KOPT-K1 (cell line): ENCODE data around the gene DCAF17.
"Not testable (repeated sequence)": the region's sequence is repeated elsewhere in the genome, so short reads cannot be mapped to it uniquely, and the experiment has no call there.

Source experiments
- H3K27ac ChIP-seq: fragments of 200-600 bp; sonication (generic); 2 replicates; pipeline ENCODE4 v1.5.1; 2016; ENCODE audit warnings: antibody characterized with exemption, mild to moderate bottlenecking, low read depth, low read length; ENCODE audit not compliant: poor library complexity, severe bottlenecking
- H3K36me3 ChIP-seq: fragments of 200-600 bp; sonication (generic); 2 replicates; pipeline ENCODE4 v1.5.1; 2017; ENCODE audit warnings: antibody characterized with exemption, mild to moderate bottlenecking, low read length, moderate library complexity; ENCODE audit not compliant: insufficient read depth
- H3K9me3 ChIP-seq: fragments of 200-600 bp; sonication (generic); 2 replicates; pipeline ENCODE4 v1.5.1; 2017; ENCODE audit warnings: antibody characterized with exemption, low read length, mild to moderate bottlenecking; ENCODE audit not compliant: insufficient read depth, poor library complexity, severe bottlenecking

Gene DCAF17

DNA sequence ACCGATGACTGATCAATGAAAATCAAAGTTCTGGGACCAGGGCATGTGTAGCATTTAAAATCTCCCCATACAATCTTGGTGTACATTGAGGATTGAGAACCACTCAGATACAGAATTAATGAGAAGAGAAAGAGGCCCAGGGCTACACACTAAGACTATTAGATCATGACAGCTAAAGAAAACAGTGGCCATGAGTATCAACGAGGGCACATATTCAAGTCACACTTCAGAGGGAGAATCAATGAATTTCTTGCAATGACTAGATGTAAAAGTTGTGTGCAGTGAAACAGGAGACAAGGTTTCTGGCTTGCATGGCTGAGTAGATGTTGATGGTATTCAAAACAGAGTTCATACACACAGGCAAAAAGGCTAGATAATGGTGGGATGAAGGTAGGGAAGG is 29.3 kb upstream of the DCAF17 start:
- no peak overlapping the region for H3K27ac ChIP-seq
- H3K9me3 ChIP-seq, result peaks cover 22% of the 10 kb centered on the region
- H3K36me3 ChIP-seq, result no peaks in the 10 kb centered on the region

DNA sequence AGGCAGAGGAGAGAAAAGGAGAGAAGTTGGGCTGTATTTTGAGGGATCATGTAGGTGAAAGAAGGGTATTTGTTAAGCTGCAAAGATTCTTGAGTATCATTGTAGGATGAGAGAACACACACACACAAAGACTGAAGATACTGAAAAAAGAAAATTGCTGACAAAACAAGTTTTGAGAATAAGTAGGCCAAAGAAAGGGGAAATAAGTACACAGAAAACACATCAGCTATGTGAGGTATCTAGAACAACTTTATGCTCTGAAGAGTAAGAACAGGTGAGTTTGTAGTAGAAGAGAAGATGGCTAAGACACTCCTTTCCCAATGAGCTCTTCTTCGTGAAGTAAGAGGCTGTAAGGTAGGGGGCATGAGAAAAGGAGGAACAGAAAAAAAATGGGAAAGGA is 28.5 kb upstream of the DCAF17 start:
- no peak overlapping the region for H3K27ac ChIP-seq
- peaks cover 22% of the 10 kb centered on the region for H3K9me3 ChIP-seq
- H3K36me3 ChIP-seq, result no peaks in the 10 kb centered on the region

DNA sequence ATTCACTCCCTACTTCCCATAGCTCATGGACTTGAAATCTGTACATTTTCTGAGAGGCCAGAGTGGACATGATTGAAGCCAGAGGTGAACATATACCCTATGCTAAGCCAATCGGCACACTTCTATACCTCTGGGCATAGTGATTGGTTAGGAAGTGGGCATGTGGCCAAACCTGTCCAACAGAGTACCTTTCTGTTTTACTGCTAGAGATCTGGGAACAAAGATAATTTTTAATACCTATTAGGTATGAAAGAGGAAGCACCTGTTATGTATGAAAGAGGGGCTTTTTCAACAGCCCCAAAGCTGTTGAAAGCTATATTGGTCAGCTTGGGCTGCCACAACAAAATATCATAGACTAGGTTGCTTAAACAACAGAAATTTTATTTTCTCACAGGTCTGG is 28.0 kb upstream of the DCAF17 start:
- no peaks in the 10 kb centered on the region for H3K36me3 ChIP-seq
- H3K27ac ChIP-seq, result no peak overlapping the region

DNA sequence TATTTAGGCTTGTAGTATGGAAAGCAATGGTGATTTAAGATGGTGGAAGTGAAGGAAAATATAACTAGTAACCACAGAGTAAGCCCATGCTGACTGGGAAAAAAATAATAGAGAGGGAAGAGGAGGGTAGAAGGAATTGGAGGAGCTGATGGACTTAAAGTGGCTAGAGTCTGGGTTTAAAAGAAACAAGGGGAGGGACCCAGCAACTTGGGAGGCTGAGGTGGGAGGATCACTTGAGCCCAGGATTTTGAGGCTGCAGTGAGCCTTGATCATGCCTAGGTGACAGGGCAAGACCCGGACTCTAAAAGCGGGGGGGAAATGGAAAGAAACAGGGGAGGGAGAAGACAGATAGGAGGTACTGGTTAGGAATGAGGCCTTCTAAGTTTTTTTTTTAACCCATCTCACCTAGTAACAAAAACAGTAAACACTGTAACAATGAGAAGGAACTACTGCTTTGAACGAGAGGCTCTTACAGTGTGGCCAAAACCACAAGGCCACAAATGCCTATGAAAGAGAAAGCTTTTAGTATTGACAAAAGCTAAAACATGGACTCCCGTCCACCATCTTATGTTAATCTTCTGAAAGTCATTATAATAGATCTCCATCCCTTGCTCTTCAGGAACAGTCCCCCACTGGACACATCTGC is 26.9 kb upstream of the DCAF17 start:
- H3K9me3 ChIP-seq, result peaks cover 12% of the 10 kb centered on the region
- no peak overlapping the region for H3K27ac ChIP-seq
- H3K36me3 ChIP-seq, result no peaks in the 10 kb centered on the region

More for the DNA sequence above, 28.0 kb upstream of the DCAF17 start:
- peaks cover 22% of the 10 kb centered on the region for H3K9me3 ChIP-seq

DNA sequence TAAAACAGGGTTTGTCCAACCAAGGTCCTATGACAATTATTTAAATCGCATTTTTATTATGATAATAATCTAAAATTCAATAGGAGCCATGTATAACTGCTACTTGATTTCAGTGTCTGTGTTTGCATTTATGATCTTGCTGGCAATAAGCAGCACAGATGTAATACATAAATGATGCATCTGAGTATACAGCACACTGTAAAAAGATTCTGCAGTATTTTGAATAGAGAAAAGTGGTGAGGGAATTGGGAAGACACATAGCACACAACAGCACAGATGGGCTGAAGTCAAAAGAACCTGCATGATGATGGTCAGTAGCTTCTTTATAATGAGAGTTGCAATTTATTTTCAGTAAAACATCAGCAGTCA is 26.4 kb upstream of the DCAF17 start:
- H3K9me3 ChIP-seq, result peaks cover 7% of the 10 kb centered on the region

DNA sequence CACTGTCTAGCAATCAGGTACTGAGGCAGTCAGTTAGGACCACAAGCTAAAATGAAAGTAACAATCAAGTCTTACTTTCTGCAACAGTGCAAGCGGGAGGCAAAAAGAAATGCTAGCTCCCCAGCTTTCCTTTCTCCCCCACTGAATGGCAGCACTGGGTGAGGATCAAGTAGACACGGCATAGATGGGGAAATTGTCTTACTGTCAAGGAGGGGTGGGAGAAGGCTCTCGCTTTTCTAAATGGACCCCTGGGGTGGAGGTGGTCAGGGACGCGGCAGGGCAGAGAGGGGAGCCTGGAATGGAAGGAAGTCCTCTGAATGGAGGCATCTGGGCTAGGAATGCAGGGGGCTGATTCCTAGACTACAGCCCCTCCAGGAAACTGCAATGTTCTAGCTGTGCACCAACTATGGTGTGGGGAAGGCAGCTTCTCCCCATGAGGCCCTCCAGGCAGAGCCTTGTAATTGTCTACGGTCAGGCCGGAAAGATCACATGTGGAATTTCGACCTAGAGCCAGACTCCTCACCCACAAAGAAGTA is 24.5 kb upstream of the DCAF17 start:
- H3K36me3 ChIP-seq, result no peaks in the 10 kb centered on the region
- H3K27ac ChIP-seq, result peak overlapping the region; percentile 36
- H3K9me3 ChIP-seq, result no peaks in the 10 kb centered on the region

More for the DNA sequence above, 26.4 kb upstream of the DCAF17 start:
- H3K27ac ChIP-seq, result no peak overlapping the region
- H3K36me3 ChIP-seq, result no peaks in the 10 kb centered on the region

DNA sequence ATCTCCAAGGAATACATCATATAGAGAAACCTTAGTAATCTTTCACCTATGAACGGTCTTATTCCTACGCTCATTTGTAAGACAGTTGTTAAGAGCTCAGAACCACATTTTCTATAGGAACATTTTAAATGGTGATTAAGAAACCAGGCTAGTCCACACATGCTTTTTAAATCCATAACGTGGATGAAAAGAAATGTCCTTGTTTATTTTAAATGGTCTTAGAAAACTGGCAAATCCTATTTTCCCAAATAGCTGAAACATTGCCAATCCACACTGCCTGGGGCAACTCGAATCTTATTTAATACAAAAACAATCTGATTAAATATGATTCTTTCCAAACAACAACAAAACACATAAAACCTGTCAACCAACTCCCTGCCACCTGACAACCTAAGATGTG is 23.9 kb upstream of the DCAF17 start:
- no peak overlapping the region for H3K27ac ChIP-seq
- no peaks in the 10 kb centered on the region for H3K9me3 ChIP-seq
- no peaks in the 10 kb centered on the region for H3K36me3 ChIP-seq

DNA sequence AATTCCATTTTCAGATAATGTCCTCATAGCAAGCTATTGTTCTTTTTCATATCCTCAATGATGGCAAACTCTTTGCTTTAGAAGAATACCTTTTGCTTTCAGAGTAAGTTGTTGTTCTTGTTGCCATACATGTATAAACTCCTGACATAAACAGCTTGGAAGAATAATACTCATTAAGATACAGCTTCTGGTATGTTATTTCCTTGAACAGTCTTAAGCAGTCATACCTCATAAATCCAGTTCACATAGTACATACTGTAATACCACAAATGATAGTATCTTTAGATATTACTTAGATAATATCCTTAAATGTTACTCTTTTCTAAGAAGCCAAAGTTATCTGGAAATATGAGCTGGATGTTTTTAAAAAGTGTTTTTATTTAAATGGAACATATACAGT is 23.4 kb upstream of the DCAF17 start:
- Histone ChIP-seq H3K36me3 (no peaks in the 10 kb centered on the region), H3K27ac (no peak overlapping the region)

DNA sequence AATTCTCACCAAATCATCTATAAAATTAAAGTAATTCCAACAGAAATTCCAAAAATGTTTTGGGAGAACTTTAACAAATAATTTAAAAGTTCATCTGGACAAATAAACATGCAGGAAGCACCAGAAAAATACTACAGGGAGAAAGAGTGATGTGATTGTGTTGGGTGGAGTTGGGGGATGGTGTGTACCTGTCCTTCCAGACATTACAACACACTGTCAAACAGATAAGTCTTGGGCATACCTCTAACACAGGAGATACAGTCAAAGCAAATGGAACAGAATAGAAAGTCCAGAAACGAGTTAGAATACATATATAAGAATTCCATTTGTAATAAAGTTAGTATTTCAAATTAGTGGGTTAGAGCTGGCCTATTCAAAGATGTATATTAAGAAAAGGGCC is 22.8 kb upstream of the DCAF17 start:
- H3K27ac ChIP-seq, result no peak overlapping the region
- no peaks in the 10 kb centered on the region for H3K9me3 ChIP-seq
- no peaks in the 10 kb centered on the region for H3K36me3 ChIP-seq

More for the DNA sequence above, 23.4 kb upstream of the DCAF17 start:
- H3K9me3 ChIP-seq, result no peaks in the 10 kb centered on the region

DNA sequence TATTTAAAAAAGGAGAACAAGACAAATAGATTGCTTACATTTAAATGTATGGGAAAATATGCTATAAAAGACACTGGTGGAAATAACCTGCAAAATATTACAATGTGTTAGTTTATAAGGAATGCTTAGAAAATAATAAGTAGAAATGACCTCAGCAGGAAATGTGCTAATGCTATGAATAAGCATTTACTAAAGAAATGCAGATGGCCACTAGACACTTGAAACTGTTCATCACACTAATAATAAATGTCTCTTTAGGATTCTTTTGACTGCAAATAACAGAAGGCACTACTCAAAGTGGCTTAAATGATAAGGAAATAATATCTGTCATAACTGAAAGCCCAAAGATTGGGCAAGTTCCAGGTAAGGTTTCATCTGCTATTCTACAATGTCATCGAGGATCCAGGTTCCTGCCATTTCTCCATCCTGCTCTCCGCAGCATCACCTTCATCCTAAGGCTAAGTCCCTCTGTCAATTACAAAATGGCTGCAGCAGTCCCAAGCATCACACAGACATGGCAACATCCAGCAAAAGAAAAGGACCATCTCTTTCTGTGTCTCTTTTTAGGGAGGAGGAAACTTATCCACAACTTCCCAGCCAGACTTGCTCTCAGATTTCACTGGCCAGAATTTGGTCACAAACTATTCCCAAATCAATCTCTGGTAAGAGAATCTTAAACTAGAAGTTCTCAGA is 22.1 kb upstream of the DCAF17 start:
- Histone ChIP-seq H3K27ac (no peak overlapping the region), H3K36me3 (no peaks in the 10 kb centered on the region), H3K9me3 (no peaks in the 10 kb centered on the region)

DNA sequence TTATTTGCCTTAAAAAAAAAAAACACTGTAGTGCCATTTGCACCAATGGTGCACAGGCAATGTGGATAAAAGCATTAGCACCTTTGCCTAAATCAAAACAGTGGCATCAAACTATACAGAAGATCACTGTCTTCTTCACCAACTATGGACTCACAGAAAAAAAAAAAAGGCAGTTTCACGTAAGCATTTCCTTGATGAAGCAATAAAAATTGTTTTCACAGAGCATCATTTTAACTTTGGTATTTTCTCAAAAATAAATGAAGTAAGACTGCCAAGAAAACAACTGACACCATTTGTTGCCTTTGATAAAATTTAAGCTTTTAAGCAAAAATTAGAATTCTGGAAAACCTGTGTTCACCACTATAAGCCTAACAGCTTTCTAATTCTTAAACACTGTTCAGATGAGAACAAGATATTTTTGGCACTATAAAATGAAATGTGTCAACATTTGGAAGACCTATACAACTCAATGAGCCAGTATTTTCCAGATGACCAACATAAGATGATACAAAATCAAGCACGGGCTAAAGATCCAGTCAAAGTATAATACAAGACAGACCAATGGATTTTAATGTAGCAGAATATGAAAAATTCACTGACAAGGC is 21.4 kb upstream of the DCAF17 start:
- Histone ChIP-seq H3K36me3 (no peaks in the 10 kb centered on the region), H3K9me3 (no peaks in the 10 kb centered on the region), H3K27ac (no peak overlapping the region)

DNA sequence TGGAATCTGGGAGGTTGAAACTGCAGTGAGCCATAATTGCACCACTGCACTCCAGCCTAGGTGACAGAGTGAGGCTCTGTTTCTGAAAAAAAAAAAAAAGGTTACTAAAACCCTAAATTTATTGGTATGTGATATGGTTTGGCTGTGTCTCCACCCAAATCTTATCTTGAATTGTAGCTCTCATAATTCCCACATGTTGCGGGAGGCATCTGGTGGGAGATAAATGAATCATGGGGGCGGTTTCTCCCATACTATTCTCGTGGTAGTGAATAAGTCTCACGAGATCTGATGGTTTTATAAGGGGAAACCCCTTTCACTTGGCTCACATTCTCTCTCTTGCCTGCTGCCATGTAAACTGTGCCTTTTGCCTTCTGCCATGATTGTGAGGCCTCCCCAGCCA is 19.4 kb upstream of the DCAF17 start:
- H3K36me3 ChIP-seq, H3K27ac ChIP-seq, H3K9me3 ChIP-seq: not testable (repeated sequence)

DNA sequence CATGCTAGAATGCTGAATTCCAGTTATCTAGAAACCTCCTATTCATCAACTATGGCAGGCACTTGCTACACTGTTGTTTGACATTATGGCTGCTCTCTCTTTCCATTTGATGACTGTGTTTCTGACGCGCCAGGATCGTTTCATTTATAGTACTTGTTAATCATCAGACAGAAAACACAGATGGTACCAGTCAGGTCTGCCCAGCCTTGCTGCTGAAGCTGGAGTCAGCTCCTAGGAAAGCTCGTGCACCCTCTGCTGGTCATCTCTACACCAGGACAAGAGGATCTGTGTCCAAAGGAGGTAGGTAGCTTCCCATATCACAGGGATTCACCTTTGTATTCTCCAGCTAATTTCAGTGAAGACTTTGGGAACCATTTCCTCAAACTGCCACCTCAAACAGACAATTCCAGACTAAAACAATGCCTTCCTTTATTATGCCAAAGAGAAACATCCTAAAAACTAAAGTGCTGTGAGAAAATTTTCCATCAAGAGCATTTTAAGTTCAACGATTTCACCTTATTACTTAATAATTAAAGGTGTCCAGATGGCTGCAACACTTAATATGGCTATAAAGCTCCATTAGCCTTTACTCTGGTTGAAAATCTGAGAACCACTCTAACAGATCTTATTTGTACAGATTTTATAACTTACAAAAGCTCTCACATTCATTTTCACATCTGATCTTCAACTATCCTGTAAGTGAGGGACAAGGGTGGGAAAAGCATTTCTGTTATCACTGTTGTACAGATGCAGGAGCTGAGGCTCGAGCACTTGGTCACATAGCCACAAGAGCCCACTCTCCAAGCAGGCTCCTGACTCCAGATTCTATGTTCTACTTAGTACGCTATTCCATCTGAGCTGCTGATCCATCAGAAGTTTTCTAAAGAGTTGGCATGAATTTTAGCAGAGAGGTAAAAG is 17.8 kb upstream of the DCAF17 start:
- H3K9me3 ChIP-seq, result no peaks in the 10 kb centered on the region
- H3K36me3 ChIP-seq, result no peaks in the 10 kb centered on the region
- no peak overlapping the region for H3K27ac ChIP-seq

DNA sequence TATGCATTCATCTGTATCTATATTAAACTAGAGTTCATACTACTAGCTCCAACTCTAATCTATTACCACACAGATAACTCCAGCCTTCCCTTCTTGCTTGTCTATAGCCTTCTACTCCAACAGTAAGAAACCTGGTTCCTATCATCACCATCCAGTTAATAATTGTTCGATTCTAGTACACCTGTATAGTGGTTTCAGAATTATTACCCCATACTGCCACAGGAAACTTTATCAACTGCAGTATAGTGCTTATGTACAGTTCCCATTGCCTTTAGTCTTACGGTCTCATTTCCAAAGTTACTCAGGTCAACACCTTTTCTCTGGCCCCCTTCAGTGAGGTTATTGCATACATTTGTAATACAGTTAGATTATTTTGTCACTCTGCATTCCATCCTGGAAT is 14.7 kb upstream of the DCAF17 start:
- Histone ChIP-seq H3K27ac (no peak overlapping the region), H3K36me3 (no peaks in the 10 kb centered on the region), H3K9me3 (peaks cover 21% of the 10 kb centered on the region)
